ENCODE measurements around the gene PRKD1.

Gene PRKD1

GRCh38 chr14:29927376-29928116 is at the start of gene PRKD1:
TSS of gene PRKD1 (minus strand) at chr14:29927847.
- peak; percentile 89 for DNase-seq (ENCODE audit: low spot score)

- DNase-seq (ENCODE audit: low spot score), result no peak
Observed at GRCh38 chr14:29971101-29971500, 43.5 kb upstream of the PRKD1 start.

- no peak for DNase-seq (ENCODE audit: low spot score)
Observed at GRCh38 chr14:29955087-29955486, 27.4 kb upstream of the PRKD1 start.

GRCh38 chr14:29953501-29953900 is 25.9 kb upstream of the PRKD1 start:
- DNase-seq (ENCODE audit: low spot score), result no peak

- DNase-seq (ENCODE audit: low spot score), result no peak
Observed at GRCh38 chr14:29944091-29944490, 16.4 kb upstream of the PRKD1 start.

GRCh38 chr14:29941401-29941800 is 13.8 kb upstream of the PRKD1 start:
- DNase-seq (ENCODE audit: low spot score), result no peak

GRCh38 chr14:29940482-29940881 is 12.8 kb upstream of the PRKD1 start:
- DNase-seq (ENCODE audit: low spot score), result no peak

- DNase-seq (ENCODE audit: low spot score), result no peak
Observed at GRCh38 chr14:29937116-29937515, 9.5 kb upstream of the PRKD1 start.

GRCh38 chr14:29930283-29930682 is 2.6 kb upstream of the PRKD1 start:
- DNase-seq (ENCODE audit: low spot score), result no peak

- no peak for DNase-seq (ENCODE audit: low spot score)
Observed at GRCh38 chr14:29928117-29928640, 532 bp upstream of the PRKD1 start.

- peak; percentile 68 for DNase-seq (ENCODE audit: low spot score)
Observed at GRCh38 chr14:29926701-29927375, 809 bp downstream of the PRKD1 start.

- no peak for DNase-seq (ENCODE audit: low spot score)
Observed at GRCh38 chr14:29926228-29926627, 1.4 kb downstream of the PRKD1 start.

- DNase-seq (ENCODE audit: low spot score), result no peak
Observed at GRCh38 chr14:29925736-29926135, 1.9 kb downstream of the PRKD1 start.

- no peak for DNase-seq (ENCODE audit: low spot score)
Observed at GRCh38 chr14:29925101-29925722, 2.4 kb downstream of the PRKD1 start.

- DNase-seq (ENCODE audit: low spot score), result no peak
Observed at GRCh38 chr14:29919845-29920244, 7.8 kb downstream of the PRKD1 start.

GRCh38 chr14:29918981-29919380 is 8.7 kb downstream of the PRKD1 start:
- no peak for DNase-seq (ENCODE audit: low spot score)

- no peak for DNase-seq (ENCODE audit: low spot score)
Observed at GRCh38 chr14:29913566-29913965, 14.1 kb downstream of the PRKD1 start.

GRCh38 chr14:29911810-29912209 is 15.8 kb downstream of the PRKD1 start:
- DNase-seq (ENCODE audit: low spot score), result no peak

GRCh38 chr14:29908652-29909577 is 18.7 kb downstream of the PRKD1 start:
- DNase-seq (ENCODE audit: low spot score), result no peak

- DNase-seq (ENCODE audit: low spot score), result no peak
Observed at GRCh38 chr14:29906256-29906870, 21.3 kb downstream of the PRKD1 start.

GRCh38 chr14:29905543-29905942 is 22.1 kb downstream of the PRKD1 start:
- no peak for DNase-seq (ENCODE audit: low spot score)
